ENCODE results near the gene DSCAM.

- TF ChIP-seq POLR2AphosphoS5 (IDR thresholded peaks at IDR 0.05) (no peak), CTCF (IDR thresholded peaks at IDR 0.05 in 8 of 11, conservative IDR thresholded peaks at IDR 0.05 in 3 of 11) (no peak), POLR2A (IDR thresholded peaks at IDR 0.05) (no peak)
Measured at GRCh38 chr21:40704141-40704540, 142.8 kb downstream of the DSCAM start.

Measured in spleen (tissue), 7 donors.